Natural killer cell (primary cell): ENCODE results near the gene JOSD2. TPM values are rescaled to one million over a fixed set of nuclear protein-coding genes. Genes with fewer than 3 reads are reported as not detected.

Experiments used
- ATAC-seq, 3 donors: fragments of 150-1000 bp in 2 of 3; fragments of 200-7000 bp in 1 of 3; cut with Tn5 transposase; 1 replicate in 1 of 3; 2 replicates in 2 of 3; pipeline ENCODE4 v1.10.0; 2021; ENCODE audit warnings: mild to moderate bottlenecking in 2 of 3, moderate library complexity in 2 of 3
- DNase-seq, 2 donors: peaks; one replicate each; pipeline versions ENCODE4 v3.0.0 to v3.0.0-alpha.2; 2013 to 2021; ENCODE audit warnings: mixed read lengths in 1 of 2
- H3K27ac ChIP-seq: one replicate; pipeline ENCODE4 v1.5.1; 2013; ENCODE audit warnings: mild to moderate bottlenecking, low read length
- H3K27me3 ChIP-seq: one replicate; pipeline ENCODE4 v1.6.1; 2013; ENCODE audit warnings: low read length; ENCODE audit not compliant: control insufficient read depth, insufficient read depth
- H3K36me3 ChIP-seq: one replicate; pipeline ENCODE4 v1.6.1; 2013; ENCODE audit warnings: low read length; ENCODE audit not compliant: control insufficient read depth, insufficient read depth
- H3K4me1 ChIP-seq: one replicate; pipeline ENCODE4 v1.6.1; 2013; ENCODE audit warnings: low read length; ENCODE audit not compliant: control insufficient read depth, insufficient read depth
- H3K4me3 ChIP-seq: one replicate; pipeline ENCODE4 v1.5.1; 2013; ENCODE audit warnings: low read length
- H3K9me3 ChIP-seq: one replicate; pipeline ENCODE4 v1.6.1; 2013; ENCODE audit warnings: low read length; ENCODE audit not compliant: control insufficient read depth, insufficient read depth
- H3K27ac Mint-ChIP-seq, 2 donors: one replicate each; pipeline ENCODE4 v1.8.0; 2022; ENCODE audit warnings: mild to moderate bottlenecking in 2 of 2, mixed read lengths in 2 of 2, moderate library complexity in 1 of 2
- H3K27me3 Mint-ChIP-seq, 2 donors: one replicate each; pipeline ENCODE4 v1.8.0; 2022; ENCODE audit warnings: low read depth in 2 of 2, mixed read lengths in 2 of 2
- H3K36me3 Mint-ChIP-seq: one replicate; pipeline ENCODE4 v1.8.0; 2022; ENCODE audit warnings: mixed read lengths
- H3K4me1 Mint-ChIP-seq, 2 donors: one replicate each; pipeline ENCODE4 v1.8.0; 2022; ENCODE audit warnings: mixed read lengths in 2 of 2
- H3K4me3 Mint-ChIP-seq: one replicate; pipeline ENCODE4 v1.8.0; 2022; ENCODE audit warnings: mild to moderate bottlenecking, moderate library complexity, mixed read lengths
- H3K9me3 Mint-ChIP-seq, 2 donors: one replicate each; pipeline ENCODE4 v1.8.0; 2022; ENCODE audit warnings: mixed read lengths in 2 of 2
- WGBS: methylation state at CpG from one replicate; pipeline ENCODE4 v1.1.7; 2013; ENCODE audit warnings: missing lambda C conversion rate; ENCODE audit not compliant: insufficient coverage; 5-methylcytosine and 5-hydroxymethylcytosine counted together
- intact Hi-C: fragments of 100-400 bp; cut with micrococcal nuclease; formaldehyde crosslinking; loops from one replicate; pipeline ENCODE4 v1.14.2; 2022
- total RNA-seq, 4 donors: library from RNA; stranded (reverse); fragments of 120-200 nt in 1 of 4; gene quantifications; one replicate each; pipeline versions ENCODE4 v1.2.3 to v1.2.4, GENCODE V29; 2013 to 2022
- TF ChIP-seq, protein P1 (sequence below): fragments of 200-600 bp; IDR thresholded peaks from one replicate; pipeline ENCODE4 v1.8.0; 2022; ENCODE audit warnings: antibody characterized with exemption

The JOSD2 gene
- total RNA-seq, 3 donors from 2014 or later (not counting 1 experiment from before 2014, with no cell fraction given) = 18.8 to 22.0 (median 20.3) TPM

GRCh38 chr19:50493171-50493570, 17.8 kb downstream of the JOSD2 start:
- ATAC-seq (no peak), DNase-seq (no peak)
- no peak overlapping the region for H3K27ac Mint-ChIP-seq
- no peaks in the 10 kb centered on the region for H3K36me3 ChIP-seq
- H3K27me3 Mint-ChIP-seq = no peaks in the 10 kb centered on the region
- intact Hi-C loops = no loop called here
- H3K9me3 ChIP-seq = no peaks in the 10 kb centered on the region
- no peak overlapping the region for H3K4me3 Mint-ChIP-seq
- peaks cover 12% of the 10 kb centered on the region for H3K4me1 ChIP-seq
- H3K9me3 Mint-ChIP-seq = no peaks in the 10 kb centered on the region
- H3K27ac ChIP-seq = no peak overlapping the region
- TF ChIP-seq, protein P1, sequence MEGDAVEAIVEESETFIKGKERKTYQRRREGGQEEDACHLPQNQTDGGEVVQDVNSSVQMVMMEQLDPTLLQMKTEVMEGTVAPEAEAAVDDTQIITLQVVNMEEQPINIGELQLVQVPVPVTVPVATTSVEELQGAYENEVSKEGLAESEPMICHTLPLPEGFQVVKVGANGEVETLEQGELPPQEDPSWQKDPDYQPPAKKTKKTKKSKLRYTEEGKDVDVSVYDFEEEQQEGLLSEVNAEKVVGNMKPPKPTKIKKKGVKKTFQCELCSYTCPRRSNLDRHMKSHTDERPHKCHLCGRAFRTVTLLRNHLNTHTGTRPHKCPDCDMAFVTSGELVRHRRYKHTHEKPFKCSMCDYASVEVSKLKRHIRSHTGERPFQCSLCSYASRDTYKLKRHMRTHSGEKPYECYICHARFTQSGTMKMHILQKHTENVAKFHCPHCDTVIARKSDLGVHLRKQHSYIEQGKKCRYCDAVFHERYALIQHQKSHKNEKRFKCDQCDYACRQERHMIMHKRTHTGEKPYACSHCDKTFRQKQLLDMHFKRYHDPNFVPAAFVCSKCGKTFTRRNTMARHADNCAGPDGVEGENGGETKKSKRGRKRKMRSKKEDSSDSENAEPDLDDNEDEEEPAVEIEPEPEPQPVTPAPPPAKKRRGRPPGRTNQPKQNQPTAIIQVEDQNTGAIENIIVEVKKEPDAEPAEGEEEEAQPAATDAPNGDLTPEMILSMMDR = no peak
- no peak overlapping the region for H3K4me3 ChIP-seq
- no peaks in the 10 kb centered on the region for H3K36me3 Mint-ChIP-seq
- H3K27me3 ChIP-seq = no peaks in the 10 kb centered on the region
- peaks cover 5 to 24% of the 10 kb centered on the region in 2 donors for H3K4me1 Mint-ChIP-seq
- 92% methylated on average over 8 of the region's 8 CpGs for WGBS

DNA sequence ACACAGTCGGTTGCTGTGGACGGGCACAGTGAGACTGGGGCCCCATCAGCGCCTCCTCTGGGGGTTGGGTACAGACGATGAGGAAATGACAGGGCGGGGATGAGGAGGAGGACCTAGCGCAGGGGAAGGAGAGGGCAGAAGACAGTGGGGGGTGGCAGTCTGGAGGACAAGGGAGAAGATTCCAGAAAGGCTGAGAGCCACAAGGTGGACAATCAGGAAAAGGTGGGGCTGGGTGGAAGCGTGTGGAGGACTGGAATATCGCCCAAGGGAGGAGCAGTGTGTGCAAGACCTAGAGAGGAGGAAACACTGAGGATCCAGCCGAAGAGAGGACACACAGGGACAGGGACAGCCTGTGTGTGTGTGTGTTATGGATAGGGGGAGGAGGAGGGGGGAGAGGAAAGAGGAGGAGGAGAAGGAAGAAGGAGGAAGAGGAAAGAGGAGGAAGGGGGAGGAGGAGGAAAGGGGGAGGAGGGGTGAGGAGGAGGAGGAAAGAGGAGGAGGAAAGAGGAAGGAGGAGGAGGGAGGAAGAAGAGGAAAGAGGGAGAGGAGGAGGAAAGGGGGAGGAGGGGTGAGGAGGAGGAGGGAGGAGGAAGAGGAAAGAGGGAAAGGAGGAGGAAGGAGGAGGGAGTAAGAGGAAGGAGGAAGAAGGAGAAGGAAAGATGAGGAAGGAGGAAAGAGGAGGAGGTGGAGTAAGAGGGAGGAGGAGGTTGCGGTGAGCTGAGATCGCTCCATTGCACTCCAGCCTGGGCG, 18.5 kb downstream of the JOSD2 start:
- Mint-ChIP-seq H3K27me3 (no peaks in the 10 kb centered on the region), H3K9me3 (no peaks in the 10 kb centered on the region), H3K4me1 (peaks cover 5 to 29% of the 10 kb centered on the region in 2 donors), H3K27ac (peak overlapping the region in 1 of 2 donors; percentile 41), H3K4me3 (no peak overlapping the region), H3K36me3 (no peaks in the 10 kb centered on the region)
- H3K27ac ChIP-seq = no peak overlapping the region
- WGBS = 11% methylated on average over 10 of the region's 12 CpGs
- no peaks in the 10 kb centered on the region for H3K9me3 ChIP-seq
- H3K36me3 ChIP-seq = no peaks in the 10 kb centered on the region
- peak in 1 of 2 donors; percentile 46 for DNase-seq
- intact Hi-C loops = no loop called here
- TF ChIP-seq, protein P1 = no peak
- no peaks in the 10 kb centered on the region for H3K27me3 ChIP-seq
- ATAC-seq = peak; percentile 80 to 85 (median 82)
- peaks cover 12% of the 10 kb centered on the region for H3K4me1 ChIP-seq
- H3K4me3 ChIP-seq = no peak overlapping the region

GRCh38 chr19:50490991-50491472, 20.0 kb downstream of the JOSD2 start:
- TF ChIP-seq, protein P1 = no peak
- no peak overlapping the region for H3K27ac ChIP-seq
- DNase-seq (no peak), ATAC-seq (no peak)
- H3K27me3 ChIP-seq = no peaks in the 10 kb centered on the region
- no peaks in the 10 kb centered on the region for H3K36me3 Mint-ChIP-seq
- no peak overlapping the region for H3K4me3 ChIP-seq
- no peak overlapping the region for H3K4me3 Mint-ChIP-seq
- H3K27me3 Mint-ChIP-seq = no peaks in the 10 kb centered on the region
- intact Hi-C loops = no loop called here
- no peaks in the 10 kb centered on the region for H3K9me3 ChIP-seq
- peaks cover 12% of the 10 kb centered on the region for H3K4me1 ChIP-seq
- WGBS = 79% methylated on average over 26 of the region's 26 CpGs
- H3K9me3 Mint-ChIP-seq = no peaks in the 10 kb centered on the region
- H3K36me3 ChIP-seq = no peaks in the 10 kb centered on the region
- peaks cover 5 to 34% of the 10 kb centered on the region in 2 donors for H3K4me1 Mint-ChIP-seq
- peak overlapping the region in 1 of 2 donors; percentile 41 for H3K27ac Mint-ChIP-seq
